Spleen (tissue), 11 donors: Measurements from ENCODE around the gene BRCA1. TPM values are rescaled to one million over a fixed set of nuclear protein-coding genes. Genes with fewer than 3 reads are reported as not detected.
"Not testable (repeated sequence)": the region's sequence is repeated elsewhere in the genome, so short reads cannot be mapped to it uniquely, and the experiment has no call there.

ENCODE experiments used
- DNase-seq: peaks from one replicate; pipeline ENCODE4 v3.0.0-alpha.2; 2020
- H3K27ac ChIP-seq, 8 donors: fragments of 200-600 bp; sonication (generic) in 7 of 8; 1 replicate in 4 of 8; 2 replicates in 4 of 8; pipeline versions ENCODE4 v1.5.0 to v1.8.0; 2016 to 2021; ENCODE audit warnings: inconsistent platforms in 4 of 8, mild to moderate bottlenecking in 4 of 8, moderate library complexity in 1 of 8
- H3K27me3 ChIP-seq, 7 donors: fragments of 200-600 bp; sonication (generic) in 6 of 7; replicated peaks in 1 of 7; 1 replicate in 4 of 7; 2 replicates in 3 of 7; pipeline versions ENCODE4 v1.5.0 to v1.8.0; 2016 to 2021; ENCODE audit warnings: inconsistent platforms in 3 of 7, mild to moderate bottlenecking in 1 of 7
- H3K36me3 ChIP-seq, 6 donors: fragments of 200-600 bp; sonication (generic) in 5 of 6; 1 replicate in 4 of 6; 2 replicates in 2 of 6; pipeline versions ENCODE4 v1.5.0 to v1.8.0; 2016 to 2021; ENCODE audit warnings: inconsistent platforms in 2 of 6
- H3K4me1 ChIP-seq, 6 donors: fragments of 200-600 bp; sonication (generic) in 5 of 6; 1 replicate in 3 of 6; 2 replicates in 3 of 6; pipeline versions ENCODE4 v1.5.0 to v1.8.0; 2016 to 2021; ENCODE audit warnings: inconsistent platforms in 3 of 6
- H3K4me3 ChIP-seq, 8 donors: fragments of 200-600 bp; sonication (generic) in 7 of 8; 1 replicate in 4 of 8; 2 replicates in 4 of 8; pipeline versions ENCODE4 v1.5.0 to v1.8.0; 2016 to 2021; ENCODE audit warnings: inconsistent platforms in 4 of 8, mild to moderate bottlenecking in 4 of 8, moderate library complexity in 2 of 8
- H3K9me3 ChIP-seq, 8 donors: fragments of 200-600 bp; sonication (generic) in 7 of 8; 1 replicate in 4 of 8; 2 replicates in 4 of 8; pipeline versions ENCODE4 v1.5.0 to v1.8.0; 2016 to 2021; ENCODE audit warnings: inconsistent platforms in 4 of 8
- POLR2A ChIP-seq, 3 donors: fragments of 450-650 bp; IDR thresholded peaks; one replicate each; pipeline ENCODE4 v1.5.1; 2017; ENCODE audit warnings: antibody characterized with exemption in 3 of 3, mild to moderate bottlenecking in 1 of 3
- POLR2AphosphoS5 ChIP-seq, 3 donors: sonication (generic); formaldehyde crosslinking; IDR thresholded peaks; one replicate each; pipeline ENCODE4 v1.5.1; 2017; ENCODE audit warnings: antibody characterized with exemption in 3 of 3
- WGBS, 5 donors: extraction: QIAGEN DNeasy Blood & Tissue Kit in 3 of 5; methylation state at CpG; one replicate each; pipeline versions ENCODE4 v1.1.5 to v1.1.7; 2013 to 2018; 5-methylcytosine and 5-hydroxymethylcytosine counted together
- intact Hi-C: fragments of 100-400 bp; cut with DNase I; formaldehyde crosslinking; loops from one replicate; pipeline ENCODE4 v1.15.0; 2023; ENCODE audit warnings: low total_unique reads
- polyA plus RNA-seq, 3 donors: library from polyadenylated mRNA; stranded (reverse); fragments of 200-250 nt; gene quantifications; one replicate each; pipeline ENCODE4 v1.2.1, GENCODE V29; 2013
- total RNA-seq, 7 donors: library from RNA; depleted of rRNA in 3 of 7; stranded (reverse); fragments of >200 nt in 3 of 7; fragmentation: NEBNext Ultra II Directional in 4 of 7; extraction: Animal tissue kit (Norgen Biotek cat#: 25700) in 4 of 7; gene quantifications; one replicate each; pipeline versions ENCODE4 v1.1.0 to v1.2.1, GENCODE V29; 2016 to 2021
- TF ChIP-seq, protein P1 (sequence below), 11 experiments: fragments of 200-600 bp in 7 of 11; fragments of 450-650 bp in 4 of 11; sonication (generic) in 4 of 11; IDR thresholded peaks in 8 of 11; conservative IDR thresholded peaks in 3 of 11; 1 replicate in 7 of 11; 2 replicates in 4 of 11; pipeline versions ENCODE4 v1.4.0 to v1.8.0; 2016 to 2021; ENCODE audit warnings: antibody characterized with exemption in 11 of 11, inconsistent platforms in 4 of 11, mild to moderate bottlenecking in 1 of 11
- donor health status: healthy with polysubstance abuse.
- donor health status: DM: no; HTN: no; CAD: no; lungs with moderate emphysema.
- donor health status: DM: no; HTN: no; CAD: no.
- donor health status: Bipolar disorder and iron deficiency.
- donor health status: healthy.
- donor health status: DM: no; HTN: no; CAD: no.
- donor health status: DM: yes; HTN: yes; CAD: no.

BRCA1 gene
- total and polyA plus RNA-seq, 10 donors: 1.3 to 13.6 (median 9.1) TPM

DNA sequence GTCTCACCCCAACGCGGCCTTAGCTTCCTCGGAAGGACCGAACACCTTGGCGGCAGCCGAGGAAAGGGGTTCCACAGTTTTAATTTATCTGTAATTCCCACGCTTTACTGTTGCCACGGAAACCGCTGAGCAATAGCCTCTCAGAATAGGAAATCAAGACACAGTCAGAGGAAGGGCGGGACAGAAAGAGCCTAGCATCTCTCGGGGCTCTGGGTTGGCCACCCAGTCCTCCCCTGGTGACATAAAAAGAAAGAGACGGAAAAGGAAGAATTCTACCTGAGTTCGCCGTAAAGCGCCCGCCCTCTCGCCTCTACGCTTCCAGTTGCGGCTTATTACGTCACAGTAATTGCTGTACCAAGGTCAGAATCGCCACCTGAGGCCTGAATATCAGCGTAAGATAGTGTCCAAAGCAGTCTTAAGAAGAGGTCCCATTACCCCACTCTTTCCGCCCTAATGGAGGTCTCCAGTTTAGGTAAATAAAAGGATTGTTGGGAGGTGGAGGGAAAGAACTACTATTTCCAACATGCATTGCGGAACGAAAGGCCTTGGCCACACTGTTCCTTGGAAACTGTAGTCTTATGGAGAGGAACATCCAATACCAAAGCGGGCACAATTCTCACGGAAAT, 45.1 kb upstream of the BRCA1 start:
- no peak for TF ChIP-seq POLR2A (IDR thresholded peaks at IDR 0.05)
- TF ChIP-seq, protein P1, sequence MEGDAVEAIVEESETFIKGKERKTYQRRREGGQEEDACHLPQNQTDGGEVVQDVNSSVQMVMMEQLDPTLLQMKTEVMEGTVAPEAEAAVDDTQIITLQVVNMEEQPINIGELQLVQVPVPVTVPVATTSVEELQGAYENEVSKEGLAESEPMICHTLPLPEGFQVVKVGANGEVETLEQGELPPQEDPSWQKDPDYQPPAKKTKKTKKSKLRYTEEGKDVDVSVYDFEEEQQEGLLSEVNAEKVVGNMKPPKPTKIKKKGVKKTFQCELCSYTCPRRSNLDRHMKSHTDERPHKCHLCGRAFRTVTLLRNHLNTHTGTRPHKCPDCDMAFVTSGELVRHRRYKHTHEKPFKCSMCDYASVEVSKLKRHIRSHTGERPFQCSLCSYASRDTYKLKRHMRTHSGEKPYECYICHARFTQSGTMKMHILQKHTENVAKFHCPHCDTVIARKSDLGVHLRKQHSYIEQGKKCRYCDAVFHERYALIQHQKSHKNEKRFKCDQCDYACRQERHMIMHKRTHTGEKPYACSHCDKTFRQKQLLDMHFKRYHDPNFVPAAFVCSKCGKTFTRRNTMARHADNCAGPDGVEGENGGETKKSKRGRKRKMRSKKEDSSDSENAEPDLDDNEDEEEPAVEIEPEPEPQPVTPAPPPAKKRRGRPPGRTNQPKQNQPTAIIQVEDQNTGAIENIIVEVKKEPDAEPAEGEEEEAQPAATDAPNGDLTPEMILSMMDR (IDR thresholded peaks at IDR 0.05 in 8 of 11, conservative IDR thresholded peaks at IDR 0.05 in 3 of 11): peak in 1 of 11 experiments; percentile 20
- peak in 2 of 3 donors; percentile 1 to 85 for TF ChIP-seq POLR2AphosphoS5 (IDR thresholded peaks at IDR 0.05)
- Histone ChIP-seq H3K27ac (peak overlapping the region; percentile 94 to 99 (median 98)), H3K4me3 (peak overlapping the region; percentile 59 to 87 (median 80)), H3K4me1 (peaks cover 18 to 57% (median 54%) of the 10 kb centered on the region in 6 donors), H3K36me3 (peaks cover 0 to 22% (median under 1%) of the 10 kb centered on the region in 6 donors), H3K27me3 (no peaks in the 10 kb centered on the region), H3K9me3 (no peaks in the 10 kb centered on the region)
- 0 to 1% (median 0%) methylated on average over 25 to 27 of the region's 27 CpGs for WGBS, 5 donors
- DNase-seq: peak; percentile 94
- intact Hi-C loops: loop anchor here (5.0 kb wide), 1 partner anchor 43 kb away; the partner anchor contains the start of gene BRCA1

DNA sequence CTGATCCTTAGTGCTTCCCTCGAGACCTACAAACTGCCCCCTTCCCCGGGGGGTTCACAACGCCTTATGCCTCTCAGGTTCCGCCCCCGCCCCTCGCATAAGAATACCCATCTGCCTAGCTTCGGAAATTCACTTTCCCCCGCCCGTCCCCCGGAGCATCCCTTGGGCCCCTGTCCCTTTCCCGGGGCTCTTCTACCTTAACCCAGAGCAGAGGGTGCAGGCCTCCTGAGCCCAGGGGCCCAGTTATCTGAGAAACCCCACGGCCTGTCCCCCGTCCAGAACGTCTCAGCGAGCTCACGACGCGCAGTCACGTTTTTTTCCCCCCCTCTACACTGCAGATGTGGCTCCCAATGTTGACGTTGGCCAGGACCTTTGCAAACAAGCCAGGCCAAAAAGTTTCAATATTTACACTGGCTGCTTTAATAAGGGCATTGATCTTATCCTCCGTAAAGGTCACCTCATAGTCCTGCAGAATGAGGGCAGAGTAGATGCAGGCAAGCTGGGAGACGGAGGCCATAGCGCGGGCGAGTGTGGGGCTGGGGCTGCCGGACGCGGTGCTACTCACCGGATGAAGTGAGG, 44.5 kb upstream of the BRCA1 start:
- H3K36me3 ChIP-seq: peaks cover 0 to 16% (median 0%) of the 10 kb centered on the region in 6 donors
- H3K9me3 ChIP-seq: no peaks in the 10 kb centered on the region
- TF ChIP-seq POLR2AphosphoS5 (IDR thresholded peaks at IDR 0.05): peak in 2 of 3 donors; percentile 50 to 68
- TF ChIP-seq, protein P1 (IDR thresholded peaks at IDR 0.05 in 8 of 11, conservative IDR thresholded peaks at IDR 0.05 in 3 of 11): no peak
- H3K4me3 ChIP-seq: peak overlapping the region; percentile 59 to 87 (median 80)
- H3K27me3 ChIP-seq: no peaks in the 10 kb centered on the region
- H3K27ac ChIP-seq: peak overlapping the region; percentile 94 to 99 (median 98)
- H3K4me1 ChIP-seq: peaks cover 18 to 51% (median 48%) of the 10 kb centered on the region in 6 donors
- intact Hi-C loops: loop anchor here (5.0 kb wide), 1 partner anchor 42 kb away; the partner anchor contains the start of gene BRCA1
- 0 to 3% (median 1%) methylated on average over 27 to 29 of the region's 29 CpGs for WGBS, 5 donors
- peak; percentile 92 for DNase-seq

DNA sequence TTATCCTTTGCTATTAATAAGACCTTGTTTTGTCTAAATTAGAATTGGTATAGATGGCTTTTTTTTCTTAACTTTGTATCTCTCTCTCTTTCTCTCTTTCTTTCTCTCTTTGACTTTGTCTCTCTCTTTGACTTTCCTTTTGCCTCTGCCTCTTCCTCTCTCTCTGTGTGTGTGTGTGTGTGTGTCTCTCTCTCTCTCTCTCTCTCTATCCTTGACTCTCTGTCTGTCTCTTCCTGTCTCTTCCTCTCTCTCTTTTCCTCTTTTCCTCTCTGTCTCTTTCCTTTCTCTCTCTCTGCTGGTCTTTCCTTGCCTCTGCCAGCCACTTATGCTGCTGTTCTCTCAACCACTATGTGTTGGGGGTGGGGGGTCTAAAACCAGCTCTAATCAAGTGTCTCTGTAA, 40.8 kb upstream of the BRCA1 start:
- H3K4me3 ChIP-seq, intact Hi-C loops, H3K9me3 ChIP-seq, H3K27me3 ChIP-seq, DNase-seq, H3K27ac ChIP-seq: not testable (repeated sequence)
- Histone ChIP-seq H3K4me1 (peaks cover 0 to 19% (median 16%) of the 10 kb centered on the region in 6 donors), H3K36me3 (peaks cover 0 to 31% (median 1%) of the 10 kb centered on the region in 6 donors)

DNA sequence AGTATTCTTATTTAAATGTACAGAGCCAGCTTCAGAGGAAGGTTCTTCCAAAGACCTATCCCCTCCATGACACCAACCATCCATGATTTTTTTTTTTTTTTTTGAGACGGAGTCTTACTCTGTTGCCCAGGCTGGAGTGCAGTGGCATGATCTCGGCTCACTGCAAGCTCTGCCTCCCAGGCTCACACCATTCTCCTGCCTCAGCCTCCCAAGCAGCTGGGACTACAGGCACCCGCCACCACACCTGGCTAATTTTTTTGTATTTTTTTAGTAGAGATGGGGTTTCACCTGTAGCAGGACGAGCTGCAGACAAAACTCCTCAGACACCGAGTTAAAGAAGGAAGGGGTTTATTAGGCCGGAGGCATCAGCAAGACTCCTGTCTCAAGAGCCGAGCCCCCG, 34.8 kb upstream of the BRCA1 start:
- H3K27me3 ChIP-seq, DNase-seq, H3K27ac ChIP-seq, H3K4me1 ChIP-seq, H3K9me3 ChIP-seq, H3K4me3 ChIP-seq, intact Hi-C loops: not testable (repeated sequence)
- H3K36me3 ChIP-seq: peaks cover 0 to 47% (median 1%) of the 10 kb centered on the region in 6 donors
- WGBS, 5 donors: 92 to 97% (median 96%) methylated on average over 8 of the region's 8 CpGs

DNA sequence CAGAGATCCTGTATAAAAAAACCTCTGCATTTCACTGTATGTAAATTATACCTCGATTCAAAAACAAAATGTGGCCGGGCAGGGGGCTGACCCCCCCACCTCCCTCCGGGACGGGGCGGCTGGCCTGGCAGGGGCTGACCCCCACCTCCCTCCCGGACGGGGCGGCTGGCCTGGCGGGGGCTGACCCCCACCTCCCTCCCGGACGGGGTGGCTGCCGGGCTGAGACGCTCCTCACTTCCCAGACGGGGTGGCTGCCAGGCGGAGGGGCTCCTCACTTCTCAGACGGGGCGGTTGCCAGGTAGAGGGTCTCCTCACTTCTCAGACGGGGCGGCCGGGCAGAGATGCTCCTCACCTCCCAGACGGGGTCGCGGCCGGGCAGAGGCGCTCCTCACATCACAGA, 34.1 kb upstream of the BRCA1 start:
- H3K9me3 ChIP-seq, DNase-seq, intact Hi-C loops, H3K27ac ChIP-seq, H3K4me1 ChIP-seq, H3K27me3 ChIP-seq, H3K4me3 ChIP-seq: not testable (repeated sequence)
- 77 to 89% (median 80%) methylated on average over 11 to 22 of the region's 25 CpGs for WGBS, 5 donors
- H3K36me3 ChIP-seq: peaks cover 0 to 44% (median 1%) of the 10 kb centered on the region in 6 donors
